Neural cell (in vitro differentiated cells): ENCODE measurements around the gene CDON. TPM values are rescaled to one million over a fixed set of nuclear protein-coding genes. Genes with fewer than 3 reads are reported as not detected.

Experiments used
- H2AFZ ChIP-seq: fragments of 200-600, 300-800 bp; sonication (generic), shearing (Covaris generic); 2 replicates; pipeline ENCODE4 v1.6.0; 2014; ENCODE audit warnings: low read depth, mild to moderate bottlenecking, antibody characterized with exemption, low read length, moderate library complexity
- H3F3A ChIP-seq: fragments of 200-600 bp; shearing (Covaris generic); 2 replicates; pipeline ENCODE4 v1.6.1; 2016; ENCODE audit warnings: mild to moderate bottlenecking, moderate library complexity, mixed read lengths, antibody characterized with exemption, low read length; ENCODE audit not compliant: insufficient read depth, poor library complexity, severe bottlenecking
- H3K27ac ChIP-seq: fragments of 200-600, 300-800 bp; sonication (generic), shearing (Covaris generic); 2 replicates; pipeline ENCODE4 v1.5.1; 2014; ENCODE audit warnings: mild to moderate bottlenecking, low read length, moderate library complexity
- H3K27me3 ChIP-seq: fragments of 300-800, 200-600 bp; sonication (generic), shearing (Covaris generic); 2 replicates; pipeline ENCODE4 v1.6.0; 2014; ENCODE audit warnings: mild to moderate bottlenecking, low read depth, low read length, moderate library complexity; ENCODE audit not compliant: insufficient read depth
- H3K36me3 ChIP-seq: fragments of 300-800, 200-600 bp; sonication (generic), shearing (Covaris generic); 2 replicates; pipeline ENCODE4 v1.5.1; 2014; ENCODE audit warnings: mild to moderate bottlenecking, antibody characterized with exemption, low read length, moderate library complexity; ENCODE audit not compliant: insufficient read depth
- H3K4me2 ChIP-seq: fragments of 300-800, 200-600 bp; sonication (generic), shearing (Covaris generic); 2 replicates; pipeline ENCODE4 v1.6.0; 2014; ENCODE audit warnings: mild to moderate bottlenecking, low read length
- H3K4me3 ChIP-seq: fragments of 300-800, 200-600 bp; sonication (generic), shearing (Covaris generic); 2 replicates; pipeline ENCODE4 v1.5.1; 2014; ENCODE audit warnings: mild to moderate bottlenecking, low read length, moderate library complexity
- H3K79me2 ChIP-seq: fragments of 200-600 bp; shearing (Covaris generic); replicated peaks from 2 replicates; pipeline ENCODE4 v1.6.0; 2014; ENCODE audit warnings: mild to moderate bottlenecking, low read length, moderate library complexity; ENCODE audit not compliant: insufficient read depth
- H3K9ac ChIP-seq: fragments of 300-800, 200-600 bp; sonication (generic), shearing (Covaris generic); 2 replicates; pipeline ENCODE4 v1.6.1; 2016; ENCODE audit warnings: mild to moderate bottlenecking, low read length, mixed read lengths
- H3K9me2 ChIP-seq: fragments of 200-600 bp; shearing (Covaris generic); 2 replicates; pipeline ENCODE4 v1.6.1; 2016; ENCODE audit warnings: mild to moderate bottlenecking, low read length, mixed read lengths; ENCODE audit not compliant: insufficient read depth
- H3K9me3 ChIP-seq: fragments of 200-600, 300-800 bp; sonication (generic), shearing (Covaris generic); 2 replicates; pipeline ENCODE4 v1.6.1; 2016; ENCODE audit warnings: mild to moderate bottlenecking, mixed run types, low read length, moderate library complexity, mixed read lengths
- H4K20me1 ChIP-seq: fragments of 200-600 bp; shearing (Covaris generic); 2 replicates; pipeline ENCODE4 v1.6.1; 2016; ENCODE audit warnings: mild to moderate bottlenecking, mixed run types; ENCODE audit not compliant: insufficient read depth
- CTCF ChIP-seq: fragments of 450-650 bp; IDR thresholded peaks from 2 replicates; pipeline ENCODE4 v1.5.1; 2014; ENCODE audit warnings: antibody characterized with exemption, mild to moderate bottlenecking, moderate library complexity; ENCODE audit not compliant: poor library complexity, severe bottlenecking
- EP300 ChIP-seq: fragments of 450-650 bp; conservative IDR thresholded peaks from 2 replicates; pipeline ENCODE4 v1.6.1; 2014; ENCODE audit warnings: antibody characterized with exemption, mild to moderate bottlenecking, moderate library complexity; ENCODE audit not compliant: poor library complexity, severe bottlenecking
- EZH2 ChIP-seq: fragments of 200-600, 300-800 bp; shearing (Covaris generic), sonication (generic); IDR thresholded peaks from 2 replicates; pipeline ENCODE4 v1.6.1; 2014; ENCODE audit warnings: antibody characterized with exemption, low read length, borderline replicate concordance, mild to moderate bottlenecking; ENCODE audit not compliant: insufficient read depth, poor library complexity, severe bottlenecking
- MXI1 ChIP-seq: fragments of 450-650 bp; conservative IDR thresholded peaks from 2 replicates; pipeline ENCODE4 v1.6.1; 2014; ENCODE audit warnings: antibody characterized with exemption, mild to moderate bottlenecking; ENCODE audit not compliant: poor library complexity, severe bottlenecking
- POLR2AphosphoS5 ChIP-seq: IDR thresholded peaks from 2 replicates; pipeline ENCODE4 v1.6.1; 2012
- RAD21 ChIP-seq: fragments of 450-650 bp; conservative IDR thresholded peaks from 2 replicates; pipeline ENCODE4 v1.6.1; 2014; ENCODE audit warnings: antibody characterized with exemption, mild to moderate bottlenecking, moderate library complexity
- REST ChIP-seq: IDR thresholded peaks from 2 replicates; pipeline ENCODE4 v1.6.1; 2012; ENCODE audit warnings: borderline replicate concordance
- SMC3 ChIP-seq: fragments of 450-650 bp; conservative IDR thresholded peaks from 2 replicates; pipeline ENCODE4 v1.6.1; 2014; ENCODE audit warnings: antibody characterized with exemption, mild to moderate bottlenecking, moderate library complexity; ENCODE audit not compliant: poor library complexity
- TAF1 ChIP-seq: IDR thresholded peaks from 2 replicates; pipeline ENCODE4 v1.6.1; 2012; ENCODE audit warnings: low read depth
- polyA plus RNA-seq: library from polyadenylated mRNA; depleted of rRNA; stranded (reverse); fragments of >200 nt; gene quantifications from 2 replicates; pipeline ENCODE4 v1.2.3, GENCODE V29; 2014

CDON gene
- polyA plus RNA-seq, 1 donor from 2014 or later, result 44.1 TPM

GRCh38 chr11:125967515-125967914 lies 95.2 kb downstream of the CDON start:
- Histone ChIP-seq H3K36me3 (peaks cover 11% of the 10 kb centered on the region), H2AFZ (no peak overlapping the region), H3K27ac (no peak overlapping the region), H3F3A (no peaks in the 10 kb centered on the region), H3K27me3 (no peaks in the 10 kb centered on the region), H3K4me3 (no peak overlapping the region), H4K20me1 (no peaks in the 10 kb centered on the region), H3K4me2 (no peak overlapping the region), H3K9me3 (no peaks in the 10 kb centered on the region), H3K79me2 (no peaks in the 10 kb centered on the region), H3K9ac (no peak overlapping the region), H3K9me2 (no peaks in the 10 kb centered on the region)
- TF ChIP-seq CTCF (no peak), POLR2AphosphoS5 (no peak), EZH2 (no peak), TAF1 (no peak), RAD21 (no peak), SMC3 (no peak), REST (no peak), MXI1 (no peak), EP300 (no peak)

- H3K27ac ChIP-seq, result no peak overlapping the region
- TF ChIP-seq SMC3, result no peak
- no peak for TF ChIP-seq POLR2AphosphoS5
- no peak for TF ChIP-seq CTCF
- no peak for TF ChIP-seq RAD21
- no peak for TF ChIP-seq REST
- no peak for TF ChIP-seq EP300
- no peak for TF ChIP-seq TAF1
- no peak for TF ChIP-seq MXI1
- no peak for TF ChIP-seq EZH2
Observed at GRCh38 chr11:125960771-125961170, 101.9 kb downstream of the CDON start.

More at GRCh38 chr11:125960771-125961170, 101.9 kb downstream of the CDON start:
- Histone ChIP-seq H3K36me3 (peaks cover 15% of the 10 kb centered on the region), H4K20me1 (no peaks in the 10 kb centered on the region), H3K4me3 (no peak overlapping the region), H3K4me2 (no peak overlapping the region), H3K79me2 (no peaks in the 10 kb centered on the region), H3K9me2 (no peaks in the 10 kb centered on the region), H3K9me3 (no peaks in the 10 kb centered on the region), H3F3A (no peaks in the 10 kb centered on the region), H3K9ac (no peak overlapping the region), H3K27me3 (no peaks in the 10 kb centered on the region), H2AFZ (no peak overlapping the region)
